22Rv1 (cell line): ENCODE measurements around the gene OXNAD1.

Experiments
- CTCF ChIP-seq: fragments of 450-650 bp; IDR thresholded peaks from 2 replicates; pipeline ENCODE4 v1.5.1; 2017; ENCODE audit warnings: mild to moderate bottlenecking
- ZFX ChIP-seq: fragments of 450-650 bp; IDR thresholded peaks from 2 replicates; pipeline ENCODE4 v1.6.1; 2017; ENCODE audit warnings: antibody characterized with exemption, borderline replicate concordance

- no peak for TF ChIP-seq CTCF
- TF ChIP-seq ZFX = no peak
These were observed 5.0 kb upstream of the OXNAD1 start for GRCh38 chr3:16260046-16260445.
